DOHH2 (cell line): ENCODE measurements around the gene RORB.

Experiments
- H3F3A ChIP-seq: fragments of 200-600 bp; sonication (generic), shearing (Covaris generic); 2 replicates; pipeline ENCODE4 v1.6.0; 2016; ENCODE audit warnings: antibody characterized with exemption, mild to moderate bottlenecking; ENCODE audit not compliant: control insufficient read depth, insufficient read depth
- H3K27ac ChIP-seq: fragments of 200-600 bp; sonication (generic); 2 replicates; pipeline ENCODE4 v1.5.1; 2014; ENCODE audit warnings: low read depth, mild to moderate bottlenecking, low read length, moderate library complexity
- H3K27me3 ChIP-seq: fragments of 200-600 bp; sonication (generic); 2 replicates; pipeline ENCODE4 v1.6.1; 2014; ENCODE audit warnings: mild to moderate bottlenecking, low read length, mixed read lengths; ENCODE audit not compliant: control insufficient read depth
- H3K36me3 ChIP-seq: fragments of 200-600 bp; sonication (generic); 2 replicates; pipeline ENCODE4 v1.6.1; 2014; ENCODE audit warnings: mild to moderate bottlenecking, low read length, moderate library complexity, mixed read lengths; ENCODE audit not compliant: control insufficient read depth
- H3K4me1 ChIP-seq: fragments of 200-600 bp; sonication (generic); 2 replicates; pipeline ENCODE4 v1.6.1; 2014; ENCODE audit warnings: mild to moderate bottlenecking, low read length, mixed read lengths; ENCODE audit not compliant: control insufficient read depth
- H3K4me2 ChIP-seq: fragments of 200-600 bp; sonication (generic); 2 replicates; pipeline ENCODE4 v1.6.0; 2014; ENCODE audit warnings: mild to moderate bottlenecking, low read length, moderate library complexity
- H3K4me3 ChIP-seq: fragments of 200-600 bp; sonication (generic); 2 replicates; pipeline ENCODE4 v1.5.1; 2014; ENCODE audit warnings: mild to moderate bottlenecking, low read length, mixed read lengths
- H3K79me2 ChIP-seq: fragments of 200-600 bp; sonication (generic); 2 replicates; pipeline ENCODE4 v1.6.1; 2014; ENCODE audit warnings: mild to moderate bottlenecking, low read length, mixed read lengths; ENCODE audit not compliant: control insufficient read depth
- H3K9me2 ChIP-seq: fragments of 200-600 bp; sonication (generic); replicated peaks from 2 replicates; pipeline ENCODE4 v1.6.1; 2014; ENCODE audit warnings: mild to moderate bottlenecking, low read length, mixed read lengths; ENCODE audit not compliant: control insufficient read depth
- H3K9me3 ChIP-seq: fragments of 200-600 bp; sonication (generic); 2 replicates; pipeline ENCODE4 v1.6.1; 2014; ENCODE audit warnings: antibody characterized with exemption, low read length, mixed read lengths; ENCODE audit not compliant: control insufficient read depth, insufficient read depth
- H4K20me1 ChIP-seq: fragments of 200-600 bp; sonication (generic); 2 replicates; pipeline ENCODE4 v1.6.0; 2014; ENCODE audit warnings: low read depth, mild to moderate bottlenecking, antibody characterized with exemption, low read length, moderate library complexity; ENCODE audit not compliant: control insufficient read depth, insufficient read depth
- EZH2phosphoT487 ChIP-seq: fragments of 200-600 bp; sonication (generic); IDR thresholded peaks from 2 replicates; pipeline ENCODE4 v1.6.1; 2017; ENCODE audit warnings: borderline replicate concordance, mild to moderate bottlenecking, antibody characterized with exemption, low read length, moderate library complexity, mixed read lengths
- TF ChIP-seq, protein P1 (sequence below): fragments of 200-600 bp; sonication (generic); IDR thresholded peaks from one replicate; pipeline ENCODE4 v1.5.1; 2014; ENCODE audit warnings: antibody characterized with exemption, mild to moderate bottlenecking, low read depth, low read length; ENCODE audit not compliant: poor library complexity, severe bottlenecking

RORB gene

DNA sequence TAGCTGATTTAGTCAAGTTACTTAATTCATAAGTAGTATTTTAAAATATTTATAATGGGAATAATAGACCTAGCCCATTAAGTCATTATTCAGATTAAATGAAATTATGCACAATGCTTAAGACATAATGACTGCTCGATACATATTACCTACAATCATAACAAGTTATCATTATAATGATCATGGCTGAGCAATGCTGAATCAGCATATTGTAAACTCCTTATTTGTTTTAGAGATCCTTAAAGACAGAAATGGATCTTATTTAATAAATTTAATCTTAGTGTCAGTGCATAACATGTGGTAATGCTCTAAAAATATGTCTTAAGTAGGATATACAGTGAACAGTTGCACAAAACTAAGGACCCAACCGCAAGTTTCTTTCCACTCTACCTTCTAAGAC is 221.6 kb downstream of the RORB start:
- TF ChIP-seq, protein P1, sequence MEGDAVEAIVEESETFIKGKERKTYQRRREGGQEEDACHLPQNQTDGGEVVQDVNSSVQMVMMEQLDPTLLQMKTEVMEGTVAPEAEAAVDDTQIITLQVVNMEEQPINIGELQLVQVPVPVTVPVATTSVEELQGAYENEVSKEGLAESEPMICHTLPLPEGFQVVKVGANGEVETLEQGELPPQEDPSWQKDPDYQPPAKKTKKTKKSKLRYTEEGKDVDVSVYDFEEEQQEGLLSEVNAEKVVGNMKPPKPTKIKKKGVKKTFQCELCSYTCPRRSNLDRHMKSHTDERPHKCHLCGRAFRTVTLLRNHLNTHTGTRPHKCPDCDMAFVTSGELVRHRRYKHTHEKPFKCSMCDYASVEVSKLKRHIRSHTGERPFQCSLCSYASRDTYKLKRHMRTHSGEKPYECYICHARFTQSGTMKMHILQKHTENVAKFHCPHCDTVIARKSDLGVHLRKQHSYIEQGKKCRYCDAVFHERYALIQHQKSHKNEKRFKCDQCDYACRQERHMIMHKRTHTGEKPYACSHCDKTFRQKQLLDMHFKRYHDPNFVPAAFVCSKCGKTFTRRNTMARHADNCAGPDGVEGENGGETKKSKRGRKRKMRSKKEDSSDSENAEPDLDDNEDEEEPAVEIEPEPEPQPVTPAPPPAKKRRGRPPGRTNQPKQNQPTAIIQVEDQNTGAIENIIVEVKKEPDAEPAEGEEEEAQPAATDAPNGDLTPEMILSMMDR, result no peak
- no peak for TF ChIP-seq EZH2phosphoT487
- Histone ChIP-seq H3K4me3 (no peak overlapping the region), H3K9me2 (no peaks in the 10 kb centered on the region), H3K9me3 (no peaks in the 10 kb centered on the region), H4K20me1 (no peaks in the 10 kb centered on the region), H3K36me3 (no peaks in the 10 kb centered on the region), H3F3A (no peaks in the 10 kb centered on the region), H3K79me2 (no peaks in the 10 kb centered on the region), H3K27ac (no peak overlapping the region), H3K4me2 (no peak overlapping the region), H3K27me3 (peaks cover 9% of the 10 kb centered on the region), H3K4me1 (no peaks in the 10 kb centered on the region)

DNA sequence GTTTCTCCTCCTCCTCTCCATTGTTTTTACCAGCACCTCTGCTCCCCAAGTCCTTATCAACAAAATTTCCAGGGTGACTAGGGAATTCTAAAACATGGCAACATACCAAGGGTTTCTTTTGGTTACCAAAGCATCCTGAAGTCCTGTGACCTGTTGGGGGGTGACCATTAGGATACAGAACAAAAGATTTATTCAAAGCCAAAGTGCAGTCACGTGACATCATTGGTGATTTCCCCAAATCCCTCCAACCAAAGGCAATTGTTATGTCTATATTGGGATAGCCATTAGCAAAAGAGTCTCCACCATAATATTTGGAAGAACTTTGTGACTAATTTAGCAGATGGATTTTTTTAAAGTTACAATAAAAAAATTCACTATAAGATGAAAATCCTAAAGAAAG is 222.2 kb downstream of the RORB start:
- Histone ChIP-seq H4K20me1 (no peaks in the 10 kb centered on the region), H3K36me3 (no peaks in the 10 kb centered on the region), H3K9me3 (no peaks in the 10 kb centered on the region), H3F3A (no peaks in the 10 kb centered on the region), H3K27ac (no peak overlapping the region), H3K4me1 (no peaks in the 10 kb centered on the region), H3K9me2 (no peaks in the 10 kb centered on the region), H3K4me2 (no peak overlapping the region), H3K4me3 (no peak overlapping the region), H3K79me2 (no peaks in the 10 kb centered on the region), H3K27me3 (peaks cover 9% of the 10 kb centered on the region)
- TF ChIP-seq, protein P1, result no peak
- no peak for TF ChIP-seq EZH2phosphoT487

DNA sequence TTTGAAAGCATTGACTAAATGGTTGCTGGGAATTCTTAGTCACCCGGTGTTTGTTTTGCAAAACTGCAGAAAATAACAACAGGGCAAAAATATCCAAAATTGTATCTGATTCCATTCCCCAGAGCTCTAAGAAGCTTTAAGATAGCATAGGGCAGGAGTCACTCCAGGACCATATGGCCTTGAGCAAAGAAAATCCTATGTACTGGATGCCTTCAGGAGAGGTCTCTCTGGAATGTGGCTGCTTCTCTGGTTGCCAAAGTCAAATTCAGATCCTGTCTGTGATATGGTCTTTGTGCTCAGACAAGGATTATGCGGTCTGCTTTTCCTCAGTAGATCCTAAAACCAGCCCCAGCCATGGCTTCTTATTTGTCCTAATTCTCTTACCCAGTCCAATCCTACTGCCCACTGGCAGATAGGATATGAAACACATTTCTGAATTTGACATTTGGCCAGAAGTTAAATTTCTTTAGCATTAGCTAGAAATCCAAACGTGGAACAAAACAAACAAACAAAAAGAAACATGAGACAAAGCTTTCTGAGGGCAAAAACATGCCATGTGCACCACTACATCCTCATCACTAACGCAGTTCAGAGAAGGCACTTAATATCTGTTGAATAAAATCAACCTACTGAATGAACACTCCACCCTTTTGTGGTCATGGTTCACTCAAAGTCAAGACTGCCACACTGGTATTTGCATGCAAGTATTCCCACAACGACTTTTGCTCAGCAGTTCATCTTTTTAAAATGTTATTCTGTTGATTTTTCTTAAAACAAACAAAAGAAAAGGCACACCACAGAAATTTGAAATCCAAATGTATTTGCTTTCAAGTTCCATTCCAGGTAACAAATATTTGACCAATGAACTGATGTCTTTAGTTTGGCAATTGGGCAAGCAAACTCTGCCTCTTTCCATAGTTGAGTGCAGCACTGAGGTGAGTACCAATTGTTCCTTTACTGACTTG is 224.8 kb downstream of the RORB start:
- no peaks in the 10 kb centered on the region for H3K9me2 ChIP-seq
- no peaks in the 10 kb centered on the region for H4K20me1 ChIP-seq
- no peak for TF ChIP-seq EZH2phosphoT487
- TF ChIP-seq, protein P1, result no peak
- no peak overlapping the region for H3K4me2 ChIP-seq
- H3K27ac ChIP-seq, result no peak overlapping the region
- no peaks in the 10 kb centered on the region for H3F3A ChIP-seq
- H3K36me3 ChIP-seq, result no peaks in the 10 kb centered on the region
- H3K79me2 ChIP-seq, result no peaks in the 10 kb centered on the region
- no peak overlapping the region for H3K4me3 ChIP-seq
- H3K27me3 ChIP-seq, result peaks cover 9% of the 10 kb centered on the region
- H3K9me3 ChIP-seq, result no peaks in the 10 kb centered on the region
- H3K4me1 ChIP-seq, result no peaks in the 10 kb centered on the region
